HCT116 (cell line): ENCODE results near the gene SMIM5. TPM values are rescaled to one million over a fixed set of nuclear protein-coding genes. Genes with fewer than 3 reads are reported as not detected.

ENCODE experiments used
- ATAC-seq: fragments of 200-7000 bp; cut with Tn5 transposase; 2 replicates; pipeline ENCODE4 v1.9.1; 2020; ENCODE audit warnings: mild to moderate bottlenecking, moderate library complexity
- BruUV-seq: library from RNA; stranded (reverse); fragments of 400-500 nt; replicated peaks from 2 replicates; lab custom pipeline; 2021; lab: Mats Ljungman, UMichigan
- CTCF ChIA-PET: fragments of 300-600 bp; sonication (Branson Sonifier 250); formaldehyde crosslinking; loops from one replicate; lab custom pipeline; 2021; ENCODE audit warnings: antibody characterized with exemption; lab: Charles Lee
- POLR2A ChIA-PET: fragments of 300-600, 350-600 bp; sonication (Branson Sonifier 250); formaldehyde crosslinking; loops from one replicate; lab custom pipeline; 2021; ENCODE audit warnings: antibody characterized with exemption; lab: Charles Lee
- RAD21 ChIA-PET, 2 experiments: fragments of 300-600 bp; sonication (Branson Sonifier 250); formaldehyde crosslinking; loops; one replicate each; lab custom pipeline; 2023; ENCODE audit warnings: low total read pairs in 2 of 2; ENCODE audit not compliant: uncharacterized antibody in 2 of 2, unreplicated experiment in 2 of 2, low non-redundant PET in 1 of 2; lab: Charles Lee
- DNase-seq: peaks from one replicate; pipeline ENCODE4 v3.0.0-alpha.2; 2010; ENCODE audit warnings: low read depth, low spot score
- H2AFZ ChIP-seq: fragments of 200-600 bp; shearing (Covaris generic), sonication (generic); 2 replicates; pipeline ENCODE4 v1.6.1; 2017; ENCODE audit warnings: low read depth, mixed run types, mixed read lengths, antibody characterized with exemption, low read length; ENCODE audit not compliant: poor library complexity, severe bottlenecking
- H3K27ac ChIP-seq: 2 replicates; pipeline ENCODE4 v1.5.1; 2012; ENCODE audit warnings: low read depth, low read length
- H3K27me3 ChIP-seq: fragments of 200-600 bp; sonication (generic); 2 replicates; pipeline ENCODE4 v1.6.1; 2016; ENCODE audit warnings: mixed run types, low read length, mixed read lengths; ENCODE audit not compliant: insufficient read depth
- H3K36me3 ChIP-seq, 2 experiments: fragments of 200-500 bp in 1 of 2; fragments of 200-600 bp in 1 of 2; sonication (Bioruptor generic) in 1 of 2; sonication (generic) in 1 of 2; 2 replicates each; pipeline versions ENCODE4 v1.5.1 to v1.6.1; 2014 to 2016; ENCODE audit warnings: low read length in 2 of 2, inconsistent platforms in 1 of 2, mixed read lengths in 1 of 2, mixed run types in 1 of 2; ENCODE audit not compliant: insufficient read depth in 2 of 2, control insufficient read depth in 1 of 2
- H3K4me1 ChIP-seq, 2 experiments: fragments of 200-600 bp in 1 of 2; sonication (generic) in 1 of 2; 2 replicates each; pipeline versions ENCODE4 v1.5.1 to v1.6.1; 2012 to 2017; ENCODE audit warnings: low read length in 2 of 2, inconsistent platforms in 1 of 2, mild to moderate bottlenecking in 1 of 2, mixed read lengths in 1 of 2, mixed run types in 1 of 2, moderate library complexity in 1 of 2; ENCODE audit not compliant: insufficient read depth in 2 of 2, control insufficient read depth in 1 of 2
- H3K4me2 ChIP-seq: fragments of 200-600 bp; sonication (generic); 2 replicates; pipeline ENCODE4 v1.6.1; 2017; ENCODE audit warnings: mixed run types, low read length, mixed read lengths
- H3K4me3 ChIP-seq, 2 experiments: fragments of 200-600 bp in 1 of 2; sonication (generic) in 1 of 2; replicated peaks in 1 of 2; 2 replicates each; pipeline ENCODE4 v1.5.1; 2011 to 2016; ENCODE audit warnings: low read length in 2 of 2, control low read depth in 1 of 2, low read depth in 1 of 2, mild to moderate bottlenecking in 1 of 2, mixed read lengths in 1 of 2, mixed run types in 1 of 2
- H3K79me2 ChIP-seq: fragments of 200-600 bp; sonication (generic); 2 replicates; pipeline ENCODE4 v1.6.1; 2017; ENCODE audit warnings: mild to moderate bottlenecking, mixed run types, low read length, moderate library complexity, mixed read lengths; ENCODE audit not compliant: insufficient read depth
- H3K9ac ChIP-seq: fragments of 200-600 bp; sonication (generic); 2 replicates; pipeline ENCODE4 v1.6.1; 2016; ENCODE audit warnings: low read length, mixed read lengths
- H3K9me2 ChIP-seq: fragments of 200-600 bp; sonication (generic), shearing (Covaris generic); 2 replicates; pipeline ENCODE4 v1.6.1; 2017; ENCODE audit warnings: mixed run types, mild to moderate bottlenecking, moderate library complexity; ENCODE audit not compliant: insufficient read depth
- H3K9me3 ChIP-seq, 2 experiments: fragments of 200-500 bp in 1 of 2; fragments of 200-600 bp in 1 of 2; sonication (Bioruptor generic) in 1 of 2; sonication (generic) in 1 of 2; 2 replicates each; pipeline ENCODE4 v1.6.1; 2014 to 2017; ENCODE audit warnings: low read length in 2 of 2, mixed read lengths in 2 of 2, inconsistent platforms in 1 of 2, low read depth in 1 of 2, mild to moderate bottlenecking in 1 of 2, mixed run types in 1 of 2, moderate library complexity in 1 of 2; ENCODE audit not compliant: control insufficient read depth in 1 of 2, insufficient read depth in 1 of 2
- H4K20me1 ChIP-seq: fragments of 200-600 bp; sonication (generic), shearing (Covaris generic); 2 replicates; pipeline ENCODE4 v1.6.1; 2017; ENCODE audit warnings: mixed run types, mild to moderate bottlenecking, moderate library complexity; ENCODE audit not compliant: insufficient read depth
- CTCF ChIP-seq, 3 experiments: fragments of 200-600 bp in 1 of 3; sonication (generic) in 1 of 3; IDR thresholded peaks in 2 of 3; conservative IDR thresholded peaks in 1 of 3; 2 replicates each; pipeline ENCODE4 v1.5.1; 2012 to 2017; ENCODE audit warnings: low read depth in 2 of 3, low read length in 2 of 3, antibody characterized with exemption in 1 of 3, borderline replicate concordance in 1 of 3, control low read depth in 1 of 3, mild to moderate bottlenecking in 1 of 3, mixed read lengths in 1 of 3, mixed run types in 1 of 3, moderate library complexity in 1 of 3; ENCODE audit not compliant: insufficient read depth in 1 of 3
- EZH2 ChIP-seq: fragments of 200-600 bp; sonication (generic); IDR thresholded peaks from 2 replicates; pipeline ENCODE4 v1.6.1; 2017; ENCODE audit warnings: antibody characterized with exemption, mixed run types
- RAD21 ChIP-seq: IDR thresholded peaks from 2 replicates; pipeline ENCODE4 v1.6.1; 2012; ENCODE audit warnings: low read depth, mild to moderate bottlenecking
- TCF7L2 ChIP-seq: IDR thresholded peaks from 2 replicates; pipeline ENCODE4 v1.7.0; 2011; ENCODE audit warnings: borderline replicate concordance, inconsistent platforms; ENCODE audit not compliant: insufficient read depth, insufficient read length; ENCODE audit errors: extremely low read depth
- ZBTB33 ChIP-seq: IDR thresholded peaks from 2 replicates; pipeline ENCODE4 v1.6.1; 2011; ENCODE audit warnings: mild to moderate bottlenecking, low read length, moderate library complexity; ENCODE audit not compliant: insufficient replicate concordance; ENCODE audit errors: extremely low read depth
- ZFX ChIP-seq: fragments of 450-650 bp; IDR thresholded peaks from 2 replicates; pipeline ENCODE4 v1.6.1; 2017
- ZNF274 ChIP-seq: fragments of 200-500 bp; sonication (Bioruptor generic); IDR thresholded peaks from 2 replicates; pipeline ENCODE4 v1.6.1; 2014; ENCODE audit warnings: mild to moderate bottlenecking, low read depth, low read length, inconsistent platforms
- intact Hi-C: fragments of 100-400 bp; cut with micrococcal nuclease; formaldehyde crosslinking; loops from 2 replicates; pipeline ENCODE4 v1.10.0; 2022
- total RNA-seq: library from RNA; stranded (reverse); gene quantifications from one replicate; pipeline ENCODE4 v1.2.1, GENCODE V29; 2021; ENCODE audit not compliant: unreplicated experiment

Gene SMIM5
- total RNA-seq, 1 experiment from 2014 or later, result 0.12 TPM

GRCh38 chr17:75654176-75654575 is 20.9 kb downstream of the SMIM5 start:
- TF ChIP-seq ZNF274 (no peak), TCF7L2 (peak; percentile 18), CTCF (IDR thresholded peaks at IDR 0.05 in 2 of 3, conservative IDR thresholded peaks at IDR 0.05 in 1 of 3; ENCODE audit: borderline replicate concordance in 1 of 3, insufficient read depth in 1 of 3, low read depth in 2 of 3, low read length in 2 of 3) (peak; percentile 41 to 76 (median 54)), RAD21 (peak; percentile 77), ZFX (no peak), EZH2 (no peak), ZBTB33 (no peak)
- intact Hi-C loops, result no loop called here
- H3K4me3 ChIP-seq, result no peak overlapping the region
- H3K27ac ChIP-seq, result no peak overlapping the region
- no peak overlapping the region for H3K4me2 ChIP-seq
- peaks cover 29 to 30% of the 10 kb centered on the region in 2 experiments; a peak in 3 of 4 replicates for H3K36me3 ChIP-seq
- no peaks in the 10 kb centered on the region for H3K9me2 ChIP-seq
- no peak overlapping the region for H2AFZ ChIP-seq
- H3K9me3 ChIP-seq, result no peaks in the 10 kb centered on the region
- H3K9ac ChIP-seq, result no peak overlapping the region
- no peaks in the 10 kb centered on the region for H3K4me1 ChIP-seq
- no peaks in the 10 kb centered on the region for H3K27me3 ChIP-seq
- BruUV-seq, result no TSS peak
- ATAC-seq, result peak; percentile 57
- RAD21 ChIA-PET, result interaction anchor here (0.9 to 3.7 kb wide), 2 partner anchors 21 kb away, joined by 3 to 13 read pairs; partner anchors contain the start of gene SMIM5 (in 2 of the 2)
- H4K20me1 ChIP-seq, result no peaks in the 10 kb centered on the region
- POLR2A ChIA-PET, result interaction anchor here (1.2 to 1.8 kb wide), 3 partner anchors 9 to 126 kb away, joined by 4 to 5 read pairs (median 4); partner anchors contain the start of genes RECQL5 and SAP30BP
- DNase-seq, result no peak
- no peaks in the 10 kb centered on the region for H3K79me2 ChIP-seq
- CTCF ChIA-PET, result interaction anchor here (0.7 to 4.1 kb wide), 12 partner anchors 9 to 111 kb away, joined by 3 to 75 read pairs (median 8); partner anchors contain the start of genes GALK1, RECQL5, SAP30BP and SMIM5
